Measurements from ENCODE around the gene CHI3L1.

CHI3L1 gene

GRCh38 chr1:203133970-203134725 is 52.4 kb downstream of the CHI3L1 start:
- no peak for DNase-seq (ENCODE audit: low spot score)

- no peak for DNase-seq (ENCODE audit: low spot score)
Observed at GRCh38 chr1:203131548-203132200, 54.8 kb downstream of the CHI3L1 start.

- no peak for DNase-seq (ENCODE audit: low spot score)
Observed at GRCh38 chr1:203130358-203130985, 56.0 kb downstream of the CHI3L1 start.

GRCh38 chr1:203129501-203130231 is 56.8 kb downstream of the CHI3L1 start:
- no peak for DNase-seq (ENCODE audit: low spot score)
